ENCODE results near the gene ABAT.

DNA sequence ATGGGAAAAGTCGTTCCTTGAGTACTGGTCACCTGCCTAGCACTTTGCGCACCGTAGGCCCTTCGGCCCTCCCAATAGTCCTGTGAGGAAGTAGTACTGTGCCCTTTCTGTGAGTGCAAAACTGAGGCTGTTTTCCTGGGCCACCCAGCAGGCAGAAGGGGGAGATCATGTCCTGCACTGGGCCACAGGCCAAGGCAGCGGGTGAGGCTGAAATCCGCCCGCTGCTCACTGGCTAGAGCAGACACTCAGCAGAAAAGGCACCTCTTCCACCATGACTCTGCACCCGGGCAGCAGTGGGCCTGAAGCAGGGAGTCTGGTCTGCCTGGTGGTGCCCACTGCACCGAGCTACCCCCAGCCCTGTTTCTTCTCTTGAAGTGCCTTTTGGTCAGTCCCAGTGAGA, 32.7 kb upstream of the ABAT start:
- no peak for TF ChIP-seq TAF1 (IDR thresholded peaks at IDR 0.05; ENCODE audit: borderline replicate concordance, insufficient read depth, low read length)
- TF ChIP-seq POLR2AphosphoS5 (IDR thresholded peaks at IDR 0.05; ENCODE audit: low read depth, low read length) = no peak

Measured in PFSK-1 (cell line).